Measurements from ENCODE around the gene MMAB.
"Not testable (repeated sequence)": the region's sequence is repeated elsewhere in the genome, so short reads cannot be mapped to it uniquely, and the experiment has no call there.

The MMAB gene

DNA sequence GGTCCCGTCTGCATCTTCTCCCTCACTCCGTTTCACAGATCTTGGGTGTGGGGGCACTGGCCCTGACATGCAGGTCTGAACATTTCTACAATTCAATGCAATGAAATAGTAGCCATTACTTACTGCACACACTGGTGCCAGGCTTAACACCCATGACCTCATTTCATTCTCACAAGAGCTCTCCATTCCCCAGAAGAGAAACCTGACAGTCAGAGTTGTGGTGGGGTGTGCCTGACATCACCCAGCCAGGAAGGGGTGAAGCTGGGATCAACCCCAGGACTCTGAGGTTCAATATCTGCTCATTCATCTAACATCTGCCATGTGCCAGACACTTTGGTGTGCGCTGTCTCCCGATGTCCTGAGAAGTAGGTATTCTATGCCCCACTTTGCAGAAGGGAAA is 35.0 kb upstream of the MMAB start:
- H3K27me3 Mint-ChIP-seq: peaks cover 39% of the 10 kb centered on the region
- H3K27ac Mint-ChIP-seq: no peak overlapping the region
- H3K4me3 Mint-ChIP-seq: no peak overlapping the region
- no peaks in the 10 kb centered on the region for H3K36me3 Mint-ChIP-seq
- H3K4me1 Mint-ChIP-seq: peaks cover 11% of the 10 kb centered on the region
- ATAC-seq: no peak
- no peaks in the 10 kb centered on the region for H3K9me3 Mint-ChIP-seq

DNA sequence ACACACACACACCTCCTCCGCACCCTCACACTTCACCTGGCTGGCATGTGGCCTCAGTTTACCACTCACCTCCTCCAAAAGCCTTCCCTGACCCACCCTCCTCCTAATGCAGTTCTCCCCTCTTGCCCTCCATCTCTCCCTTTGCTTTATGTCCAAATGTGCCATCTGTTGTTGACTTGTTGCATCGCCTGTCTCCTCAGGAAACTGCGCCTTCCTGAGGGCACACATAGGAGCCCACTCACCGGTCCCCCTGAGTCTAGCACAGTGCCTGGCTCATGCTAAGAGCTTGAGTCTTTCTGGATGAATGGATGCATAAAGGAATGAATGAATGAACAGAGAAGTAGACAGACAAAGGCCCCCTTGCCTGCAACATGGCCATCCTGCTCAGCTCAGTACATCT is 34.3 kb upstream of the MMAB start:
- ATAC-seq: no peak
- H3K4me3 Mint-ChIP-seq: no peak overlapping the region
- no peaks in the 10 kb centered on the region for H3K9me3 Mint-ChIP-seq
- H3K27me3 Mint-ChIP-seq: peaks cover 33% of the 10 kb centered on the region
- H3K4me1 Mint-ChIP-seq: peaks cover 12% of the 10 kb centered on the region
- no peak overlapping the region for H3K27ac Mint-ChIP-seq
- H3K36me3 Mint-ChIP-seq: no peaks in the 10 kb centered on the region

DNA sequence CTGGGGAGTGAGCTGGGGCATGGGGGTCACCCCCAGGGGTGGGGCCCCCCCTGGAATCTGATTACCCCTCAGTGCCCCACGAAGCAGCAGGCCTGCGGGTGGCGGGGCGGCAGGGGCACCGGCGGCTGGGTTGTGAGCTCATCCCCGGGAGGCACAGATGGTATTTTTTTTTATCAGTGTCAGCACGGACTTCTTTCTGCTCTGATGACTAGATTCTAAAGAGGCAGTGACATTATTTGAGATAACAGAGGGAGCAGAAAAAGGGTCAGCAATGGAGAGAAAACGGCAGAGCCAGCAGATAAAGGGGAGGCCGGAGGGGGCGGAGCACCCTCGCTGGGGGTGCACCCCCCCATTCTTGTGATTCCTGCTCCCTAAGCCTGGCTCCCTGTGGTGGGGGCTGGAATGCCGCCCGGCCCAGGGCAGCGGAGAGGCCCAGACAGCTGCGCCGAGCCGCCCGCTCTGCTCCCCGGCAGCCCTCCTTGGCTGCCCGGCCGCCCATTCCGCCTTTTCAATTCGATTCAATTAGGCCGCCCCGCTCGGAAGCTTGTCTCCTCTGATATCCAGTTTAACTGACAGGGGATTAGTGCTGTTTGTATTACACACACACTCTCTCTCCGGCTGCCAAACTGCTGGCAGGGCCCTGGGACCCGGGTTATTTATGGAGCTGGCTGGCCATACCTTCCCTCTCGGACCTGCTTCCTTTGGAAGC is 33.2 kb upstream of the MMAB start:
- Mint-ChIP-seq H3K36me3 (no peaks in the 10 kb centered on the region), H3K4me3 (no peak overlapping the region)
- no peak for ATAC-seq

DNA sequence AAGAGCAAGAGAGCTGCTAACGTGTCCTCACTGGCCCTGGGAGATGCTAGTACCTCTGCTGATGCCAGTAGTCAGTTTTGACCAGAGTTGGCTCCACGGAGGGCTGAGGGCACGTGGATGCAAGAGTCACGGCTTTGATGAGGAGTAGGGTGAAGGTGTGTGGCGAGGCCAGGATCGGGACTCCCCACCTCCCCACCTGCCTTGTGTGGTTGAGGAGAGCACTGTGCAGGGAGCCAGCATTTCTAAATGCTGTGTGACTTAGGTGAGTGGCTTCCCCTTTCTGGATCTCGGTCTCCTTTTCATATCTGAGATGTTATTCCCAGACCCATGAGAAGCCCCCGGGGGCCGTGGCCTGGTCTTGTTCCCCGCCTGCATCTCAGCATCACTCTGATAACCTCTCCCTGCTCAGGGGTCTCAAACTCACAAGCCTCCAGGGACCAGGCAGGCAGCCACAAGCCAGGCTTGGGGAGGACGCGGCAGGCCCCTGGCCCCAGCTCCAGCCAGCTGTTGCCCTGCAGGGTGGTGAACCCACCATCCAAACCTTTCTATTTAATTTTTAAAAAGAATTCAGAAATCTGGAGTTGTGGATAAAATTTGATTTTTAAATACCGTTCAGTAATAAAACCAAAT is 32.4 kb upstream of the MMAB start:
- H3K27me3 Mint-ChIP-seq: peaks cover 14% of the 10 kb centered on the region
- H3K27ac Mint-ChIP-seq: no peak overlapping the region

More for the DNA sequence above, 33.2 kb upstream of the MMAB start:
- no peak overlapping the region for H3K27ac Mint-ChIP-seq
- H3K4me1 Mint-ChIP-seq: peaks cover 12% of the 10 kb centered on the region
- H3K27me3 Mint-ChIP-seq: peaks cover 21% of the 10 kb centered on the region
- no peaks in the 10 kb centered on the region for H3K9me3 Mint-ChIP-seq

DNA sequence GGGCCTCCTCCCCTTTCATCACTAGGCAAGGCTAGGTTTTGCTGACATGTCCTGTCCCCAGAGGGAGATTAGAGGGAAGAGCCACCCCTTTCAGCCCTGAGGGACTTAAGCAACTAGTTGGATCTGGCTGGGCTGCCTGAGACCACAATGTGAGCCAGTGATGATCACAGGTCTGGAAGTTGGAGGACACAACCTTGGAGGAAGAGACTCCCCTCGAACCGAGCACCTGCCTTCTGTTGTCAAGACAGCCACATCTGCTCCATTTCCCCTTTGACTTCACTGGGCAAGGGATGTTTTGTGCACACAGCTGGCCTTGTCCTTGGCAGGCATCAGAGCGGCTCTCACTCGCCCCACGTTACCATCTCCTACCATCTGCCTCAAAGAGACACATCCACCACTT is 31.7 kb upstream of the MMAB start:
- Mint-ChIP-seq H3K9me3 (no peaks in the 10 kb centered on the region), H3K27ac (no peak overlapping the region), H3K27me3 (peaks cover 8% of the 10 kb centered on the region), H3K36me3 (no peaks in the 10 kb centered on the region), H3K4me3 (no peak overlapping the region), H3K4me1 (peaks cover 12% of the 10 kb centered on the region)
- ATAC-seq: no peak

More for the DNA sequence above, 32.4 kb upstream of the MMAB start:
- Mint-ChIP-seq H3K36me3 (no peaks in the 10 kb centered on the region), H3K4me1 (peaks cover 12% of the 10 kb centered on the region), H3K9me3 (no peaks in the 10 kb centered on the region), H3K4me3 (no peak overlapping the region)
- ATAC-seq: no peak

DNA sequence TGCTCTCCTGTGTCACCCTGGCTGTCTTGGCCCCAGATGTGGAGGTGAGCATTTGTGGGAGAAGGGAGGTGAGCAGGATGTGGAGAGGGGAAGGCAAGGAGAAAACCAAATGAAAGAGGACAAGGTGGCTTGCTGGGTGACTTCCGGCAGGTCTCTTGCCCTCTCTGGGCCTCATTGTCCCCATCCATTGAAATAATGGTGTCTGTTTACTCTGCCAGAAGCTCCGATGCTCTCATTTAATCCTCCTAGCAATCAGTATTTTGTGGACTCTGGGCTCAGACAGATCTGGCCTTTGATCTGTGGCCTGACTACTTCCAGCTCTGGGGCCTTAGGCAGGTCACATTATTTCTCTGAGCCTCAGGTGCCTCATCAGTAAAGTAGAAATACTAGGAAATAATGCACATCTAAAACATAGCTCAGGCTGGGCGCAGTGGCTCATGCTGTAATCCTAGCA is 30.9 kb upstream of the MMAB start:
- H3K27ac Mint-ChIP-seq: no peak overlapping the region
- H3K36me3 Mint-ChIP-seq: no peaks in the 10 kb centered on the region
- H3K4me1 Mint-ChIP-seq: peaks cover 12% of the 10 kb centered on the region
- no peaks in the 10 kb centered on the region for H3K27me3 Mint-ChIP-seq
- H3K4me3 Mint-ChIP-seq: no peak overlapping the region
- no peaks in the 10 kb centered on the region for H3K9me3 Mint-ChIP-seq
- no peak for ATAC-seq

DNA sequence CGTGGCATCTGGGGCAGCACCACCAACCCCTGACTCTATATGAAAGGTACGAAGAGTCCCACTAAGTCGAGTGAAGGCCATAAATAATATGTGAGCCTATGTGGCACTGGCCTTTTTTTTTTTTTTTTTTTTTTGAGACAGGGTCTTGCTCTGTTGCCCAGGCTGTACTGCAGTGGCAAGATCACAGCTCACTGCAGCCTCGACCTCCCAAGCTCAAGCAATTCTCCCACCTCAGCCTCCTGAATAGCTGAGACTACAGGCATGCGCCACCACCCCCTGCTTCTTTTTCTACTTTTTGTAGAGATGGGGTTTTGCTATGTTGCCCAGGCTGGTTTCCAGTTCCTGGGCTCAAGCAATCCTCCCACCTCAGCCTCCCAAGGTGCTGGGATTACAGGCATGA is 28.8 kb upstream of the MMAB start:
- not testable (repeated sequence) for ATAC-seq, H3K27me3 Mint-ChIP-seq, H3K36me3 Mint-ChIP-seq, H3K4me3 Mint-ChIP-seq, H3K27ac Mint-ChIP-seq, H3K9me3 Mint-ChIP-seq
- peaks cover 21% of the 10 kb centered on the region for H3K4me1 Mint-ChIP-seq

DNA sequence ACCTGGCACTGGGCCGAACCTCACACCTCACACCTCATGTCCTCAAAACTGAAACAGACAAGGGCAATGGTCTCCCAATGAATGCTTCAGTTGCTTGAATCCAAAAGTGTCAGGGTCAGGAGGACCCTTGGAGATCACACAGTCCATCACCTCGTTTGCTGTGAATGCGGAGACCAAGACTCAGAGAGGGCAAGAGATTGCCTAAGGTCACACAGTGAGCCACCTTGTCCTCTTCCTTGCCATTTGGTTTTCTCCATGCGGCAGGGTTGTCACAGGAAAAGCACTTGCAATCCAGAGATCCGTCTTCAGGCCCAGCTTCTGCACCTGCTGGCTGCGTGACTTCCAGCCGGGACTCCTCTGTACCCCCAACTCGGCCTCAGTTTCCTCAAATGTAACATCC is 28.3 kb upstream of the MMAB start:
- no peak for ATAC-seq
- H3K4me1 Mint-ChIP-seq: peaks cover 25% of the 10 kb centered on the region

DNA sequence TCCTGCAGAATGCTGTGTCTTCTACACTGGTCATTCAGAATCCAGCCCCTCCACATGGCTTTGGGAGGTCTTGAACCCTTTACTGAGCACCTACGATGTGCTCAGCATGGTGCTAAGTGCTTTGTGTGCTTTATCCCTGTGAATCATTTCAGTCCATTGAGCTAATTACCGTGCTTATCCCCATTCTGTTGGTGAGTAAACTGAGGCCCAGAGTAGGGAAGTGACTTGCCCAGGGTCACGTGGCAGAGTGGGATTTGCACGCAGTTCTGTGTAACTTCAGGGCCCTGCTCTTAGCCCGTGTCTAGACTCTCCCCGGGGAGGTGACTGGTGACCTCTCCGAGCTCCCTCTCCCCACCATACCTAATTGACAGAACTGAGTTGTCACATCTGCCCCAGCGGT is 27.7 kb upstream of the MMAB start:
- Mint-ChIP-seq H3K9me3 (no peaks in the 10 kb centered on the region), H3K27ac (no peak overlapping the region), H3K27me3 (no peaks in the 10 kb centered on the region), H3K4me1 (peaks cover 25% of the 10 kb centered on the region), H3K4me3 (no peak overlapping the region), H3K36me3 (peaks cover 6% of the 10 kb centered on the region)
- ATAC-seq: no peak

More for the DNA sequence above, 28.3 kb upstream of the MMAB start:
- H3K27me3 Mint-ChIP-seq: no peaks in the 10 kb centered on the region
- no peak overlapping the region for H3K27ac Mint-ChIP-seq
- H3K9me3 Mint-ChIP-seq: no peaks in the 10 kb centered on the region
- H3K36me3 Mint-ChIP-seq: peaks cover 6% of the 10 kb centered on the region
- no peak overlapping the region for H3K4me3 Mint-ChIP-seq

DNA sequence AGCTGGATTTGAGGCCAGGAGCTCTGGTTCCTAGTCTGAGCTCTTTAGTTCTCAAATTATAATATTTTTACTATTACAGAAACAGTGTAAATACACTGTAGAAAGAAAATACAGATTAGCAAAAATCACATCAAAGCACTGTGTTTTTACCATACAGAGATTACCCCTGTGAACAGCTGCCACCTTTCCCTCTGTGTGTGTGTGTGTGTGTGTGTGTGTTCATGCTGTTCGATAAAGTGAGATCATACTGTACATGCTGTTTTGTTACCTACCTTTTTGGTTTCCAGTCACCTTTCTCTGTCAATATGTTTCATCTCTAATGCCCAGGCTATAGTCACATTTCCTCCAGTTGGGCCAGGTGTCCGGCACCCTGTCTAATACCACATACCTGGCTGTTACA is 27.2 kb upstream of the MMAB start:
- Mint-ChIP-seq H3K4me3 (no peak overlapping the region), H3K4me1 (peaks cover 30% of the 10 kb centered on the region), H3K36me3 (peaks cover 6% of the 10 kb centered on the region), H3K9me3 (no peaks in the 10 kb centered on the region), H3K27ac (no peak overlapping the region), H3K27me3 (no peaks in the 10 kb centered on the region)
- no peak for ATAC-seq

DNA sequence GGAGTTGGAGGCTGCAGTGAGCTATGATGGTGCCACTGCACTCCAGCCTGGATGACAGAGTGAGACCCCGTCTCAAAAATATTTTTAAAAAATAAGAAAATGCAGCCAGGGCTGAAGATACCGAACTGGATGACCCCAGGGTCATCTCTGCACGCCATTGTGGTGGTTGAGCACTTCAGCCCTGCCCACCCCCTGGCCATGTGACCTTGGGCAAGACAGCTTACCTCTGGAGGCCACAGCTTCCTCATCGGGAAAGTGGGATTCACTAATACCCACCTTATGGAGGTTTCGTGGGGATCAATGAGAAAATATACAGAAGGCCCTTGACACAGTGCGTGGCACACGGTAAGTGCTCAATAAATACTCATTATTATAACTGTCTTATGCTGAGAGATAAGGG is 25.8 kb upstream of the MMAB start:
- Mint-ChIP-seq H3K4me1 (peaks cover 33% of the 10 kb centered on the region), H3K27me3 (no peaks in the 10 kb centered on the region), H3K36me3 (peaks cover 13% of the 10 kb centered on the region), H3K27ac (no peak overlapping the region), H3K4me3 (no peak overlapping the region), H3K9me3 (no peaks in the 10 kb centered on the region)
- no peak for ATAC-seq

DNA sequence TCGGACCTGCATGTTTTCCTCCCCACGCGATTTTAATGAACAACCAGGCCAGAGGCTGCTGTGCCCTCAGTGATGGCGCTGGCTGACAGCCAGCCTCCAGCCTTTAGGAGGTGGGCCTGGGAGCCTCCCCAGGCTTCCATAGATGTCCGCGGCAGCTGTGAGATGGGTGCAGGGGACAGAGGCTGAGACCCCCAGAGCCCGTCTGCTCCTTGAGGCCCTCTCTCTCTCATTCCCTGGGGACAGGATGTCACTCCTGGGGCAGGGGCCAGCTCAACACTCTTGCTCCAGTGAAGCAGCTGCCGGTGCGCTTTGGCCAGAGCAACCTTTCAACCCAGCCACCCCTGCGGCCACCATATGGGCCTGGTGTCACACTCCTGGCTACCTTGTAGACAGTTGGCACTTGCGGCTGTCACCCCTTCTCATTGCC is 25.1 kb upstream of the MMAB start:
- Mint-ChIP-seq H3K4me3 (no peak overlapping the region), H3K9me3 (no peaks in the 10 kb centered on the region), H3K27me3 (no peaks in the 10 kb centered on the region), H3K36me3 (peaks cover 18% of the 10 kb centered on the region), H3K4me1 (peaks cover 26% of the 10 kb centered on the region), H3K27ac (no peak overlapping the region)
- no peak for ATAC-seq

DNA sequence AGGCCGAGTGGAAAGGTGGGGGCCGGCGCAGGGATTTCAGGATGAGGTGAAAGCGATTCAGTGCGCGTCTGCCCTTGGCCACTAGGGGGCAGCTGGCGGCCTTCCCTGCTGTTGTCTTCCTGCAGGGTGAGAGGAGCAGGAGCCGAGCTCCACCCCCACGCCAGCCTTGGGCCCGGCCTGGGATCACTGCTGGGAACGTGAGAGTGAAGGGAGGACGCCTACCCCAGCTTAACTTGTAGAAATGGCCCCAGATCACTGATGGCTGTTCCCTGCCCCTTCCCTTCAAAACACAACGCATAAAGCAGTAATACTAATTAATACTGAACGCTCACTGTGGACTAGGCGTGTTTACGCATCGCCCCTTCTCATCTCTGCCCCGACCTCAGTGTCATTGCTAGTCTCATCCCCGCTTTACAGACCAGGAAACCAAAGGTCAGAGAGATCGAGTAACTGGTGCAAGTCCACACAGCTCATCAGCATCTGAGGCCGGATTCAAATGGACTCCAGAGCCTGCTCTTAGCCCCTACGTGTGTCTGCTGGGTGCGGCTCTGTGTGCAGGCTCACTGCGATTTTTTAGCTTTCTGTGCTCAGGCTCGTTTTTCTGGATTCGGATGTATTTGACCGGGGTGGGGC is 24.6 kb upstream of the MMAB start:
- Mint-ChIP-seq H3K9me3 (no peaks in the 10 kb centered on the region), H3K4me3 (no peak overlapping the region), H3K4me1 (peaks cover 24% of the 10 kb centered on the region), H3K27ac (no peak overlapping the region), H3K27me3 (no peaks in the 10 kb centered on the region), H3K36me3 (peaks cover 18% of the 10 kb centered on the region)
- no peak for ATAC-seq

DNA sequence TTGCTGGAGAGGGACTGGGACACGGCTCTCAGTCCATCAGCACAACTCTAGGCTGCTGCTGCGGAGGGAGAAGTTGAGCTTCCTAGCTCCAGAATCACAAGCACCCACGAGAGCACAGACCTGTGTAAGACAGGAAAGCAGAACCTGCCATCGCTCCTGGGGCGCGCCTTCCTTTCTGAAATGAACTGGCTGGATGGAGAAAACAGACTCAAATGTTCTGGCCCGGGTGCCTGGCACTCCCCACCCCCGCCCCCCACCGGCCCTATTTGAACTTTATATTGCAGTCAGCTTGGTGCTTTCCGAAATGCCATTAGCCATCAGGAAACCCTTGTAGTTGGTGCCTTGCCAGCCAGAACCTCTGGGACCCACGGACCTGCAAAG is 24.1 kb upstream of the MMAB start:
- Mint-ChIP-seq H3K9me3 (no peaks in the 10 kb centered on the region), H3K4me3 (no peak overlapping the region)

DNA sequence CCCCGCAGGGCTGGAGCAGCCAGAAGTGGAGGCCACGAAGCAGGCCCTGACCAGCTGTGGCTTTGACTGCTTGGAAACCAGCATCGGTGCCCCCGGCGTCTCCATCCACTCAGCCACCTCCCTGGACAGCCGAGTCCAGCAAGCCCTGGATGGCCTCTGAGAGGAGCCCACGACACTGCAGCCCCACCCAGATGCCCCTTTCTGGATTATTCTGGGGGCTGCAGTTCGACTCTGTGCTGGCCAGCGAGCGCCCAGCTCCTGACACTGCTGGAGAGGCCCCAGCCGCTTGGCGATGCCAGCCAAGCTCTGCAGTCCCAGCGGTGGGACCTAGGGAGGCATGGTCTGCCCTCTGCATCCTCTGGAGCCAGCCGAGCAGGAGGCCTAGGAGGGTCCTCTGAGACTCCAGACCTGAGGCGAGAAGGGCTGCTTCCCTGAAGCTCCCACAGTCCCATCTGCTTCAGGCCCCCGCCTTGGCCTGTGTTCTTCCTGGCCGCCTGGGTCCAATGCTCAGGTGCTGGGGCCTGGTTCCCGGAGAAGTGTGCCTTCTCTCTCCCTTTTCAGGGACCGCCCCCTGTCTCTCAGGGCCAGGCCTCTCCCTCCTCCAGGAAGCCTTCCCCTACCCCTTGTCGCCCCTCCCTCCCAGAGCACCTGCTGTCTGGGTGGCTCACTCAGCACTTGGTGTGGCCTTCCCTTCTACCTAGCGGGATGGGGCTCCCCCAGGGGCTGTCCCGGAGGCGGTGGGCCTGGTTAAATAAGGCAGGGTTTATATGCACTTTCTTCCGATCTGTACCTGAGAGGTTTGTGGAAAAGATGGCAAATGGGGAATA is 23.3 kb upstream of the MMAB start:
- ATAC-seq: no peak
- no peak overlapping the region for H3K27ac Mint-ChIP-seq
- H3K4me3 Mint-ChIP-seq: no peak overlapping the region
- no peaks in the 10 kb centered on the region for H3K27me3 Mint-ChIP-seq
- peaks cover 24% of the 10 kb centered on the region for H3K4me1 Mint-ChIP-seq
- H3K9me3 Mint-ChIP-seq: no peaks in the 10 kb centered on the region
- peaks cover 25% of the 10 kb centered on the region for H3K36me3 Mint-ChIP-seq

More for the DNA sequence above, 24.1 kb upstream of the MMAB start:
- ATAC-seq: no peak
- no peak overlapping the region for H3K27ac Mint-ChIP-seq
- H3K27me3 Mint-ChIP-seq: no peaks in the 10 kb centered on the region
- H3K4me1 Mint-ChIP-seq: peaks cover 24% of the 10 kb centered on the region
- H3K36me3 Mint-ChIP-seq: peaks cover 23% of the 10 kb centered on the region

All from stimulated activated memory B cell treated with anti-CD40 and anti-IgM and Interleukin-4, amounts not matched to agents 10 μg/mL and 1 μg/mL and 100 μg/mL, for 72 hours (primary cell).